Esophagus squamous epithelium (tissue), 5 donors: ENCODE data around the gene SYCP2. TPM values are rescaled to one million over a fixed set of nuclear protein-coding genes. Genes with fewer than 3 reads are reported as not detected.

Source experiments
- DNase-seq: peaks from one replicate; lab custom pipeline; 2025; lab: John Stamatoyannopoulos, UW
- H3K27ac ChIP-seq, 4 donors: fragments of 200-600 bp; sonication (generic); one replicate each; pipeline ENCODE4 v1.5.1; 2016 to 2019; ENCODE audit warnings: mild to moderate bottlenecking in 1 of 4
- H3K27me3 ChIP-seq, 4 donors: fragments of 200-600 bp; sonication (generic); 1 replicate in 3 of 4; 2 replicates in 1 of 4; pipeline versions ENCODE4 v1.5.1 to v1.6.0; 2017 to 2021; ENCODE audit warnings: antibody characterized with exemption in 1 of 4
- H3K36me3 ChIP-seq, 3 donors: fragments of 200-600 bp; sonication (generic); one replicate each; pipeline ENCODE4 v1.5.1; 2016 to 2019
- H3K4me1 ChIP-seq, 3 donors: fragments of 200-600 bp; sonication (generic); one replicate each; pipeline ENCODE4 v1.5.1; 2017 to 2019
- H3K4me3 ChIP-seq, 4 donors: fragments of 200-600 bp; sonication (generic); 1 replicate in 3 of 4; 2 replicates in 1 of 4; pipeline ENCODE4 v1.5.1; 2016 to 2019; ENCODE audit warnings: mild to moderate bottlenecking in 2 of 4, moderate library complexity in 1 of 4
- H3K9me3 ChIP-seq, 3 donors: fragments of 200-600 bp; sonication (generic); one replicate each; pipeline ENCODE4 v1.5.1; 2016 to 2019
- POLR2A ChIP-seq, 4 donors: fragments of 450-650 bp; IDR thresholded peaks; one replicate each; pipeline ENCODE4 v1.6.1; 2017; ENCODE audit warnings: antibody characterized with exemption in 4 of 4, mild to moderate bottlenecking in 4 of 4, moderate library complexity in 3 of 4
- WGBS, 2 donors: methylation state at CpG; one replicate each; pipeline ENCODE4 v1.1.5; 2018; 5-methylcytosine and 5-hydroxymethylcytosine counted together
- intact Hi-C: fragments of 100-400 bp; cut with DNase I; formaldehyde crosslinking; loops from one replicate; pipeline ENCODE4 v1.15.0; 2022
- total RNA-seq, 4 donors: library from RNA; depleted of rRNA; stranded (reverse); fragments of >200 nt; gene quantifications; one replicate each; pipeline ENCODE4 v1.1.0, GENCODE V29; 2016
- TF ChIP-seq, protein P1 (sequence below), 6 experiments: fragments of 450-650 bp in 4 of 6; fragments of 200-600 bp in 2 of 6; sonication (generic) in 2 of 6; IDR thresholded peaks; one replicate each; pipeline ENCODE4 v1.5.1; 2016 to 2019; ENCODE audit warnings: antibody characterized with exemption in 6 of 6, mild to moderate bottlenecking in 4 of 6, moderate library complexity in 4 of 6
- donor health status: DM: yes; HTN: yes; CAD: no.

Gene SYCP2
- total RNA-seq, 4 donors from 2014 or later: 0.92 to 4.5 (median 1.8) TPM

DNA sequence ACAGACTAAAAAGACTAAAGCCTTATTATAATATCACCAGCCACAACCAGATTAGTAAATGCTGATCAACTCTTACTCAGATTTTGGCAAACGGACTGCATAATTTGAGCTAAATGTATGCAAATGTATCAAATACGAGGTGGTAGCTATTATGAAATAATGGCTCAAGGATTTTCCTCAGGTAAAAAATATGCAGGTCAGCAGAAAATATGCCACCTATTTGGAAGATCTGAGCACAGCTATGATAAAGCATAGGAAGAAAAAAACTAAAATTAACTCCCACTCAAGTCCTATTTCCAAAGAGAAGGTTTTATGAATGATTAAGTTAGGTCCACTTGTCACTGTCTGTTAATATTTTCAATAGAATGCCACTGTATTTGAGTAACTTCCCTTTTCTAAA, 22.4 kb downstream of the SYCP2 start:
- 42 to 66% methylated on average over 2 of the region's 2 CpGs for WGBS, 2 donors
- no peak overlapping the region for H3K27ac ChIP-seq
- no peaks in the 10 kb centered on the region for H3K36me3 ChIP-seq
- H3K27me3 ChIP-seq: no peaks in the 10 kb centered on the region
- DNase-seq: no peak
- no peaks in the 10 kb centered on the region for H3K9me3 ChIP-seq
- H3K4me1 ChIP-seq: no peaks in the 10 kb centered on the region
- no peak overlapping the region for H3K4me3 ChIP-seq
- intact Hi-C loops: no loop called here
- TF ChIP-seq, protein P1, sequence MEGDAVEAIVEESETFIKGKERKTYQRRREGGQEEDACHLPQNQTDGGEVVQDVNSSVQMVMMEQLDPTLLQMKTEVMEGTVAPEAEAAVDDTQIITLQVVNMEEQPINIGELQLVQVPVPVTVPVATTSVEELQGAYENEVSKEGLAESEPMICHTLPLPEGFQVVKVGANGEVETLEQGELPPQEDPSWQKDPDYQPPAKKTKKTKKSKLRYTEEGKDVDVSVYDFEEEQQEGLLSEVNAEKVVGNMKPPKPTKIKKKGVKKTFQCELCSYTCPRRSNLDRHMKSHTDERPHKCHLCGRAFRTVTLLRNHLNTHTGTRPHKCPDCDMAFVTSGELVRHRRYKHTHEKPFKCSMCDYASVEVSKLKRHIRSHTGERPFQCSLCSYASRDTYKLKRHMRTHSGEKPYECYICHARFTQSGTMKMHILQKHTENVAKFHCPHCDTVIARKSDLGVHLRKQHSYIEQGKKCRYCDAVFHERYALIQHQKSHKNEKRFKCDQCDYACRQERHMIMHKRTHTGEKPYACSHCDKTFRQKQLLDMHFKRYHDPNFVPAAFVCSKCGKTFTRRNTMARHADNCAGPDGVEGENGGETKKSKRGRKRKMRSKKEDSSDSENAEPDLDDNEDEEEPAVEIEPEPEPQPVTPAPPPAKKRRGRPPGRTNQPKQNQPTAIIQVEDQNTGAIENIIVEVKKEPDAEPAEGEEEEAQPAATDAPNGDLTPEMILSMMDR (IDR thresholded peaks at IDR 0.05): no peak

DNA sequence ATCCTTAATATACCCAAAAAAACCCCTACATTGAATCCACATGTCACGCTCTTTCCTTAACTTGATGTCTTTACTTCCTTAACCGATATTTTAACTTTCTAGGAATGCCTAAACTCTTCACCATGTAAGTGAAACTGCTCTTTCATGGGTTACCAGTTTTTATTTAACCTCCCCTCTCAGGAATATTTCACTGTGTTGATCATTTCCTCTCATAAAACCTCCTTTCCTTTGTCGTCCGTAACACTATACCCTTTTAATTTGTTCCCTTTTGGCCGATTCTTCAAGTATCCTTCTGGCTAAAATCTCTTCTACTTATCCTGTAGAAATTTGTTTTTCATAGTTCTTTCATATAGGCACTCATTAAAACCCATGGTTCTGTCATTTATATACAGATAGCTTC, 24.6 kb downstream of the SYCP2 start:
- Histone ChIP-seq H3K4me3 (no peak overlapping the region), H3K9me3 (no peaks in the 10 kb centered on the region), H3K27me3 (no peaks in the 10 kb centered on the region), H3K27ac (no peak overlapping the region), H3K36me3 (no peaks in the 10 kb centered on the region), H3K4me1 (no peaks in the 10 kb centered on the region)
- 88 to 93% methylated on average over 5 of the region's 5 CpGs for WGBS, 2 donors
- intact Hi-C loops: no loop called here
- DNase-seq: no peak
- no peak for TF ChIP-seq POLR2A (IDR thresholded peaks at IDR 0.05)
- TF ChIP-seq, protein P1 (IDR thresholded peaks at IDR 0.05): no peak

DNA sequence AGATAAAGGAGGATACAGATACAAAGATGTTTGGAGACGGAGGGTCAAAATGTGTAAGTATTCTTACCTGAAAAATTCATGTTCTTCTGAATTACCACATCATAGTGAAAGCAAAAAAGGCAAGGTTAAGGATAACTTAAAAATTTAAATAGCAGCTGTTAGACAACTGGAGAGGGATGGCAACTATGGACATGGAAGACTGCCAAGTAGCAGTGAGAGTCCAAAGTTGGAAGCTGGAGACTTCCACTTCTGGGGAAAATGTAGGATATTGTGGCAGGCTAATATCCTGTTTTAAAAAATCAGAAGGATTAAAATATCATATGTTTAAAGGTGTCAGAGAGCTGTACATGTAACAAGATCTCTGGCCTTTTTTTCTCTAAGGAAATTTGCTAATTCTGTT, 29.8 kb downstream of the SYCP2 start:
- TF ChIP-seq POLR2A (IDR thresholded peaks at IDR 0.05): no peak
- TF ChIP-seq, protein P1 (IDR thresholded peaks at IDR 0.05): no peak
- Histone ChIP-seq H3K4me3 (no peak overlapping the region), H3K27ac (no peak overlapping the region), H3K9me3 (no peaks in the 10 kb centered on the region), H3K4me1 (no peaks in the 10 kb centered on the region), H3K36me3 (no peaks in the 10 kb centered on the region), H3K27me3 (no peaks in the 10 kb centered on the region)
- WGBS, 2 donors: 88 to 96% methylated on average over 1 of the region's 1 CpG
- no peak for DNase-seq
- intact Hi-C loops: no loop called here

DNA sequence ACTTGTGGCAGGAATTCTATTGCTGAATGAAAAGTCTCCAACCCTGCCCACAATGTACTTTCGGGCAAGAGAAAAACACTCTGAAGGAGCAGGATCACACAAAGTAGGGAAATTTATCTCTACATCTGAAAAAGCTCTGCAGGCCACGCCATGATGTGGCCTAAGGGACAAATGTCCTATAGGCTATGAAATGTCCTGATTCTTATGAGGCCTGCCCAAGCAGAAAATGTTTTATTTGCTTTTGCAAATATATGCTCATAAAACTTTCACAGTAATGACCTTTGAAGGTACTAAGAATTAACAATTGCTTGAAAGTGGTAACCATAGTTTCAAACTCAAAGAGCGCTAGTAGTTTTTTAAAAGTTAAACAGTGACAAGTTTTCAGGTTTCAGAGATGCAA, 31.0 kb downstream of the SYCP2 start:
- no peaks in the 10 kb centered on the region for H3K27me3 ChIP-seq
- intact Hi-C loops: no loop called here
- TF ChIP-seq POLR2A (IDR thresholded peaks at IDR 0.05): no peak
- TF ChIP-seq, protein P1 (IDR thresholded peaks at IDR 0.05): no peak
- H3K27ac ChIP-seq: no peak overlapping the region
- H3K36me3 ChIP-seq: no peaks in the 10 kb centered on the region
- 93 to 96% methylated on average over 3 of the region's 3 CpGs for WGBS, 2 donors
- H3K9me3 ChIP-seq: no peaks in the 10 kb centered on the region
- no peaks in the 10 kb centered on the region for H3K4me1 ChIP-seq
- DNase-seq: no peak
- H3K4me3 ChIP-seq: no peak overlapping the region

DNA sequence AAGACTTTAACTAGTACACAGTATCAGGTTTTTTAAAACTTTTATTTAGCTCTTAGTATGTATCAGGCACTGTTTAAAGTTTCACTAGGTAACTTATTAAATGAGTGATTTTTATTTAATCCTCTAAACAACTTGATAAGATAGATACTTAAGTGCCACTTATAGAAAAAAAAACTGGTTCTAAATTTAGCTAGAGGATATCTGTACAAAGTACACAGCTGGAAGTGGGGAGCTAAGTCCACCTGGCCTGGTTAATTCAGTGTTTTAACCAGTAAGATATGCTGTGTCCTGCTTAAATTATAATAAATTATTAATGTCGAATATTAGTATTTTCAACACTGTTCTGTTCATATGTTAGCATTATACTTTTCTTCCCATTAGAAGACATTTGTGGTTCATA, 37.5 kb downstream of the SYCP2 start:
- no peaks in the 10 kb centered on the region for H3K4me1 ChIP-seq
- no peak for DNase-seq
- no peaks in the 10 kb centered on the region for H3K9me3 ChIP-seq
- H3K36me3 ChIP-seq: no peaks in the 10 kb centered on the region
- intact Hi-C loops: no loop called here
- no peak overlapping the region for H3K27ac ChIP-seq
- H3K27me3 ChIP-seq: no peaks in the 10 kb centered on the region
- H3K4me3 ChIP-seq: no peak overlapping the region
- 79 to 88% methylated on average over 1 of the region's 1 CpG for WGBS, 2 donors
- TF ChIP-seq POLR2A (IDR thresholded peaks at IDR 0.05): no peak
- TF ChIP-seq, protein P1 (IDR thresholded peaks at IDR 0.05): no peak
